DOHH2 (cell line): ENCODE measurements around the gene FAM181A.

Experiments
- CTCF ChIP-seq: fragments of 200-600 bp; sonication (generic); IDR thresholded peaks from one replicate; pipeline ENCODE4 v1.5.1; 2014; ENCODE audit warnings: antibody characterized with exemption, mild to moderate bottlenecking, low read depth, low read length; ENCODE audit not compliant: poor library complexity, severe bottlenecking
- EZH2phosphoT487 ChIP-seq: fragments of 200-600 bp; sonication (generic); IDR thresholded peaks from 2 replicates; pipeline ENCODE4 v1.6.1; 2017; ENCODE audit warnings: borderline replicate concordance, mild to moderate bottlenecking, antibody characterized with exemption, low read length, moderate library complexity, mixed read lengths

GRCh38 chr14:93909429-93910128 is 17.6 kb upstream of the FAM181A start:
- TF ChIP-seq CTCF (no peak), EZH2phosphoT487 (no peak)
